ENCODE results near the gene GOLGA6L24. TPM values are rescaled to one million over a fixed set of nuclear protein-coding genes. Genes with fewer than 3 reads are reported as not detected.

GOLGA6L24 gene
- total RNA-seq, 1 donor from 2014 or later, result 0.11 TPM

Other genes with a start within 250 kb of the GOLGA6L24 start
- 42.7 TPM for gene HERC2, start 35.9 kb downstream of the GOLGA6L24 start, total RNA-seq
- gene GOLGA8F, start 20.6 kb upstream of the GOLGA6L24 start, total RNA-seq, result not detected
- not detected for gene GOLGA8G, start 174.9 kb upstream of the GOLGA6L24 start, total RNA-seq
- not detected for gene GOLGA6L25, start 195.5 kb upstream of the GOLGA6L24 start, total RNA-seq